ENCODE data around the gene ZNF771. TPM values are rescaled to one million over a fixed set of nuclear protein-coding genes. Genes with fewer than 3 reads are reported as not detected.

Gene ZNF771
- total and polyA plus RNA-seq, 9 of the 15 experiments (the other 6 are each of a cell fraction or from before 2014, with no cell fraction given) = 1.5 to 12.6 (median 4.4) TPM

- Histone ChIP-seq H4K20me1 (replicated peaks; ENCODE audit: control insufficient read depth, insufficient read depth, low read length) (no peaks in the 10 kb centered on the region), H3K27ac (ENCODE audit: extremely low read depth, low read depth, low read length) (peak overlapping the region; percentile 81), H2AFZ (ENCODE audit: low read depth, low read length) (peak overlapping the region; percentile 96), H3K4me2 (ENCODE audit: insufficient read depth, low read length) (peak overlapping the region; percentile 97), H3K4me1 (replicated peaks in 1 of 2; ENCODE audit: control insufficient read depth in 2 of 2, insufficient read depth in 2 of 2, low read length in 2 of 2) (peaks cover 17 to 28% of the 10 kb centered on the region in 2 experiments; a peak in 4 of 5 replicates), H3K79me2 (ENCODE audit: control insufficient read depth, insufficient read depth, low read length) (peaks cover 25% of the 10 kb centered on the region; the same call in 2 of the 3 replicates), H3K9ac (ENCODE audit: insufficient read depth in 1 of 2, low read depth in 2 of 2, low read length in 2 of 2) (peak overlapping the region; percentile 69 to 97), H3K4me3 (peak overlapping the region; percentile 80), H3K9me3 (replicated peaks; ENCODE audit: control insufficient read depth, insufficient read depth, low read depth, low read length) (no peaks in the 10 kb centered on the region), H3K36me3 (ENCODE audit: control insufficient read depth, insufficient read depth, low read length) (peaks cover 22% of the 10 kb centered on the region; the same call in 2 of the 3 replicates), H3K27me3 (ENCODE audit: control insufficient read depth in 2 of 2, insufficient read depth in 2 of 2, low read length in 2 of 2) (no peaks in the 10 kb centered on the region), H3K9me1 (ENCODE audit: control insufficient read depth, insufficient read depth, low read length) (no peaks in the 10 kb centered on the region)
- WGBS (ENCODE audit: insufficient coverage, low coverage, missing lambda C conversion rate) = 21% methylated on average over 14 of the region's 14 CpGs
- no peak; the same call in 2 of the 3 replicates for ATAC-seq
- ChIA-PET CTCF (ENCODE audit: low intra/inter-chr PET ratio) (no interaction called here), POLR2A (interaction anchor here (0.6 to 1.7 kb wide), 7 partner anchors 9 to 252 kb away, joined by 3 to 9 read pairs (median 3); partner anchors contain the start of genes CD2BP2 and DCTPP1)
- FAIRE-seq = no peak
- no peak for DNase-seq (ENCODE audit: extremely low read depth in 1 of 4, low spot score in 3 of 4)
- intact Hi-C loops (cut with micrococcal nuclease) = loop anchor here (5.0 kb wide), 2 partner anchors 34 to 49 kb away; partner anchors contain the start of genes CD2BP2, MYL11 and TBC1D10B
- BruUV-seq (replicated peaks) = no TSS peak
- in situ Hi-C loops (cut with MboI) = loop anchor here (10.0 kb wide), 1 partner anchor 212 kb away; the partner anchor contains the start of genes BOLA2B, SLX1A and SULT1A3
- TF ChIP-seq RBM22 (IDR thresholded peaks at IDR 0.05; ENCODE audit: low read depth, low read length, poor library complexity, severe bottlenecking) = no peak
- no peak for TF ChIP-seq KAT8 (IDR thresholded peaks at IDR 0.05; ENCODE audit: low read depth)
- TF ChIP-seq FOXP1 (CRISPR knock-in tag; IDR thresholded peaks at IDR 0.05) = no peak
- no peak for TF ChIP-seq TAF15 (IDR thresholded peaks at IDR 0.05; ENCODE audit: low read depth, low read length)
- peak; percentile 17; the same call in 1 of the 2 replicates for TF ChIP-seq GABPB1 (CRISPR knock-in tag; IDR thresholded peaks at IDR 0.05)
- TF ChIP-seq POLR2B (IDR thresholded peaks at IDR 0.05; ENCODE audit: low read depth, partially characterized antibody) = peak; percentile 5
- peak; percentile 62 to 87; a peak in 3 of 4 replicates for TF ChIP-seq KDM1A (IDR thresholded peaks at IDR 0.05)
- TF ChIP-seq SMARCA5 (IDR thresholded peaks at IDR 0.05) = 0 out of 2 replicates have a peak, but pooled peaks have one; percentile 46
- peak; percentile 58; the same call in 1 of the 2 replicates for TF ChIP-seq SMARCA4 (IDR thresholded peaks at IDR 0.05)
- no peak for TF ChIP-seq XRCC5 (IDR thresholded peaks at IDR 0.05; ENCODE audit: low read depth, low read length)
- TF ChIP-seq ZBTB40 (IDR thresholded peaks at IDR 0.05) = peak; percentile 40; the same call in 1 of the 2 replicates
- no peak for TF ChIP-seq ZBTB40 (CRISPR knock-in tag; IDR thresholded peaks at IDR 0.05)
- no peak for TF ChIP-seq CREB1 (IDR thresholded peaks at IDR 0.05)
- TF ChIP-seq CREB1 (CRISPR knock-in tag; IDR thresholded peaks at IDR 0.05) = 0 out of 2 replicates have a peak, but pooled peaks have one; percentile 31
- TF ChIP-seq ZNF134 (CRISPR knock-in tag; conservative IDR thresholded peaks at IDR 0.05) = no peak
- TF ChIP-seq NR2C1 (IDR thresholded peaks at IDR 0.05) = no peak
- 0 out of 2 replicates have a peak, but pooled peaks have one; percentile 28 for TF ChIP-seq NR2C1 (tag; IDR thresholded peaks at IDR 0.05)
- peak; percentile 46; the same call in 1 of the 2 replicates for TF ChIP-seq GATAD2A (IDR thresholded peaks at IDR 0.05)
Observed at GRCh38 chr16:30406795-30407101, 658 bp upstream of the ZNF771 start.

All from K562 (cell line).